ENCODE measurements around the gene BNIP3.

Gene BNIP3

DNA sequence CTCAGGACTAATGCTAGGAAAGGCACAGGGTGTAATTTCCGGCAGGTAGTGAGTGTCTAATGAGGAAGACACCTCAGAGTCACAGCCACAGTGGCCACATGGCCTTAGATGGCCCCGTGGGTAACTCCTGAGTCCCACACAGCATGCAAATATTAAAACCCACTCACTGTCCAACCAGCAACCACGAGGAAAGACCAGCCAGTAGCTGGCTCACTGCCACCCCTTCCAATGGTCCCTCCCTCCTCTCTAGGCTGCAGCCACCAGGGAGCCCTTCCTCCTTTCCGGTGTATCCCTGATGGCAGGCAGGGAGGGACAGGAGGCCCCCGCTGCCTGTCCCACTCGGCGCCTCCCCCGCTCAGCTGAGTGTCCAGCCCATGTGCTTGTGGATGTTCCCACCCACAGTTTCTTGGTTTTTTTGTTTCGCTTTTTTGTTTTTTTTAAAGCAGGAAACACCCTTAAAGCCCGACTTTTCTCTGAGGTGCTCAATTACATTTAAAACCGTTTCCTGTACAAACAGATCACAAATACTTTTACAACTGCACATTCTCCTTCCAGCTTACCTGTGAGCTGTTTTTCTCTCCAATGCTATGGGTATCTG lies 9.2 kb downstream of the BNIP3 start:
- Histone ChIP-seq H3K4me3 (ENCODE audit: low read length) (no peak overlapping the region), H4K20me1 (ENCODE audit: control insufficient read depth, insufficient read depth, low read depth, low read length) (peaks cover 12% of the 10 kb centered on the region), H3K4me2 (ENCODE audit: low read length) (no peak overlapping the region), H3K9me2 (replicated peaks; ENCODE audit: control insufficient read depth, low read length) (no peaks in the 10 kb centered on the region), H3K4me1 (ENCODE audit: control insufficient read depth, low read length) (no peaks in the 10 kb centered on the region; the same call in 1 of the 2 replicates), H3F3A (ENCODE audit: control insufficient read depth, insufficient read depth) (no peaks in the 10 kb centered on the region), H3K27ac (ENCODE audit: low read depth, low read length) (no peak overlapping the region), H3K27me3 (ENCODE audit: control insufficient read depth, low read length) (no peaks in the 10 kb centered on the region), H3K9me3 (ENCODE audit: control insufficient read depth, insufficient read depth, low read length) (no peaks in the 10 kb centered on the region), H3K79me2 (ENCODE audit: control insufficient read depth, low read length) (peaks cover 53% of the 10 kb centered on the region), H3K36me3 (ENCODE audit: control insufficient read depth, low read length) (peaks cover 85% of the 10 kb centered on the region)
- TF ChIP-seq, protein P1, sequence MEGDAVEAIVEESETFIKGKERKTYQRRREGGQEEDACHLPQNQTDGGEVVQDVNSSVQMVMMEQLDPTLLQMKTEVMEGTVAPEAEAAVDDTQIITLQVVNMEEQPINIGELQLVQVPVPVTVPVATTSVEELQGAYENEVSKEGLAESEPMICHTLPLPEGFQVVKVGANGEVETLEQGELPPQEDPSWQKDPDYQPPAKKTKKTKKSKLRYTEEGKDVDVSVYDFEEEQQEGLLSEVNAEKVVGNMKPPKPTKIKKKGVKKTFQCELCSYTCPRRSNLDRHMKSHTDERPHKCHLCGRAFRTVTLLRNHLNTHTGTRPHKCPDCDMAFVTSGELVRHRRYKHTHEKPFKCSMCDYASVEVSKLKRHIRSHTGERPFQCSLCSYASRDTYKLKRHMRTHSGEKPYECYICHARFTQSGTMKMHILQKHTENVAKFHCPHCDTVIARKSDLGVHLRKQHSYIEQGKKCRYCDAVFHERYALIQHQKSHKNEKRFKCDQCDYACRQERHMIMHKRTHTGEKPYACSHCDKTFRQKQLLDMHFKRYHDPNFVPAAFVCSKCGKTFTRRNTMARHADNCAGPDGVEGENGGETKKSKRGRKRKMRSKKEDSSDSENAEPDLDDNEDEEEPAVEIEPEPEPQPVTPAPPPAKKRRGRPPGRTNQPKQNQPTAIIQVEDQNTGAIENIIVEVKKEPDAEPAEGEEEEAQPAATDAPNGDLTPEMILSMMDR (IDR thresholded peaks at IDR 0.05; ENCODE audit: low read depth, low read length, poor library complexity, severe bottlenecking) = no peak
- TF ChIP-seq EZH2phosphoT487 (IDR thresholded peaks at IDR 0.05; ENCODE audit: borderline replicate concordance, low read length) = no peak

DNA sequence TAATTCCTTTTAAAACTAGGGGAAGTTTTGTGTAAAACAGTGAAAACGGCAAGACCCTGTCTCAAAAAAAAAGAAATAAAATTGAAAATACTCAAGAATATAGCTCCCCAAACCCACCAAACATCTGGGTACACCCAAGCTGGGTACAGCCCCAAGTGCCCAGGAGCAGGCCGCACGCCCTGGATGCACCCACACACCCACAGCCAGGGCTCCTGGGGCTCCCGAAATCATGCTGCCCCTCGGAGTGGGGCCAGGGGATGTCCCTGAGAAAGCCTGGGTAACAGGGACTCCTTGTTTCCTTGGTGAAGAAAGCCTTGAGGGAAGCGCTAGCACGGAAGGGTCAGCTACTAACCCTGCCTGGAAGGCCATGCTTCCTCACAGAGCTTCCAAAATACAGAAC lies 10.1 kb downstream of the BNIP3 start:
- H3K36me3 ChIP-seq (ENCODE audit: control insufficient read depth, low read length) = peaks cover 85% of the 10 kb centered on the region

DNA sequence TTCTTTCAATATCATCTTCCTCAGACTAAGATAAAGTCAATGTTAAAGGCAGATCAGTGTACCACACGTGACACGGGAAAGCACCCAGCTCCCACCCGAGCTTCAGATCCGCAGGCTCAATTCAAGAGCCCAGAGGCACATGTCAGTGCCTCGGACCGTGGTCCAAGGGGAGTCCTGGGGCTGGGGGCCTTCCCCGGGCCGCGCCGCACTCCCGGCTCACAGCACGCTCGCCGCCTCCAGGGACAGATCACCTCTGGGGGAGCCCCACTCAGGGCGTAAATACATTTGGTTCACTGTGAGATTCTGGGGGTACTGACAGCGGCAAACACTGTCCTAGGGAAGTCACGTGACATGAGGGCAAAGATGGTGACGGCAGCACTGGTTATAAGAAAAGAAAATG lies 10.8 kb downstream of the BNIP3 start:
- no peaks in the 10 kb centered on the region for H3K9me2 ChIP-seq (replicated peaks; ENCODE audit: control insufficient read depth, low read length)
- no peaks in the 10 kb centered on the region for H3K9me3 ChIP-seq (ENCODE audit: control insufficient read depth, insufficient read depth, low read length)
- H3F3A ChIP-seq (ENCODE audit: control insufficient read depth, insufficient read depth) = peaks cover 2% of the 10 kb centered on the region; the same call in 1 of the 2 replicates
- H3K36me3 ChIP-seq (ENCODE audit: control insufficient read depth, low read length) = peaks cover 82% of the 10 kb centered on the region
- H3K27ac ChIP-seq (ENCODE audit: low read depth, low read length) = no peak overlapping the region
- H3K4me3 ChIP-seq (ENCODE audit: low read length) = no peak overlapping the region
- no peaks in the 10 kb centered on the region for H3K27me3 ChIP-seq (ENCODE audit: control insufficient read depth, low read length)
- no peak overlapping the region for H3K4me2 ChIP-seq (ENCODE audit: low read length)
- peaks cover 6% of the 10 kb centered on the region for H4K20me1 ChIP-seq (ENCODE audit: control insufficient read depth, insufficient read depth, low read depth, low read length)
- TF ChIP-seq EZH2phosphoT487 (IDR thresholded peaks at IDR 0.05; ENCODE audit: borderline replicate concordance, low read length) = no peak
- TF ChIP-seq, protein P1 (IDR thresholded peaks at IDR 0.05; ENCODE audit: low read depth, low read length, poor library complexity, severe bottlenecking) = no peak
- H3K79me2 ChIP-seq (ENCODE audit: control insufficient read depth, low read length) = peaks cover 37% of the 10 kb centered on the region
- H3K4me1 ChIP-seq (ENCODE audit: control insufficient read depth, low read length) = no peaks in the 10 kb centered on the region

More for the DNA sequence above, 10.1 kb downstream of the BNIP3 start:
- H3K4me2 ChIP-seq (ENCODE audit: low read length) = no peak overlapping the region
- no peaks in the 10 kb centered on the region for H3K9me3 ChIP-seq (ENCODE audit: control insufficient read depth, insufficient read depth, low read length)
- no peaks in the 10 kb centered on the region for H3K9me2 ChIP-seq (replicated peaks; ENCODE audit: control insufficient read depth, low read length)
- peaks cover 44% of the 10 kb centered on the region for H3K79me2 ChIP-seq (ENCODE audit: control insufficient read depth, low read length)
- H3K4me1 ChIP-seq (ENCODE audit: control insufficient read depth, low read length) = no peaks in the 10 kb centered on the region
- TF ChIP-seq EZH2phosphoT487 (IDR thresholded peaks at IDR 0.05; ENCODE audit: borderline replicate concordance, low read length) = no peak
- TF ChIP-seq, protein P1 (IDR thresholded peaks at IDR 0.05; ENCODE audit: low read depth, low read length, poor library complexity, severe bottlenecking) = no peak
- no peaks in the 10 kb centered on the region for H3F3A ChIP-seq (ENCODE audit: control insufficient read depth, insufficient read depth)
- H4K20me1 ChIP-seq (ENCODE audit: control insufficient read depth, insufficient read depth, low read depth, low read length) = peaks cover 7% of the 10 kb centered on the region
- H3K27ac ChIP-seq (ENCODE audit: low read depth, low read length) = no peak overlapping the region
- H3K27me3 ChIP-seq (ENCODE audit: control insufficient read depth, low read length) = no peaks in the 10 kb centered on the region
- H3K4me3 ChIP-seq (ENCODE audit: low read length) = no peak overlapping the region

Data from DOHH2 (cell line).